Measurements from ENCODE around the gene WDFY2.
A peak's percentile ranks its signal among the peaks of the same experiment; 100 is the strongest.
"Not testable (repeated sequence)": the region's sequence is repeated elsewhere in the genome, so short reads cannot be mapped to it uniquely, and the experiment has no call there.

WDFY2 gene

GRCh38 chr13:51583875-51584730 lies at the start of gene WDFY2:
Gene WDFY2 (plus strand): TSS chr13:51584462. CDS start chr13:51584688, 226 bp downstream.
- DNase-seq (ENCODE audit: low spot score): peak; percentile 78

- no peak for DNase-seq (ENCODE audit: low spot score)
Measured at GRCh38 chr13:51538591-51539179, 45.6 kb upstream of the WDFY2 start.

GRCh38 chr13:51539887-51540286 lies 44.4 kb upstream of the WDFY2 start:
- DNase-seq (ENCODE audit: low spot score): no peak

- no peak for DNase-seq (ENCODE audit: low spot score)
Measured at GRCh38 chr13:51541037-51541436, 43.2 kb upstream of the WDFY2 start.

- DNase-seq (ENCODE audit: low spot score): no peak
Measured at GRCh38 chr13:51541809-51542258, 42.4 kb upstream of the WDFY2 start.

GRCh38 chr13:51542346-51543242 lies 41.7 kb upstream of the WDFY2 start:
- DNase-seq (ENCODE audit: low spot score): no peak

- DNase-seq (ENCODE audit: low spot score): not testable (repeated sequence)
Measured at GRCh38 chr13:51545446-51545845, 38.8 kb upstream of the WDFY2 start.

DNA sequence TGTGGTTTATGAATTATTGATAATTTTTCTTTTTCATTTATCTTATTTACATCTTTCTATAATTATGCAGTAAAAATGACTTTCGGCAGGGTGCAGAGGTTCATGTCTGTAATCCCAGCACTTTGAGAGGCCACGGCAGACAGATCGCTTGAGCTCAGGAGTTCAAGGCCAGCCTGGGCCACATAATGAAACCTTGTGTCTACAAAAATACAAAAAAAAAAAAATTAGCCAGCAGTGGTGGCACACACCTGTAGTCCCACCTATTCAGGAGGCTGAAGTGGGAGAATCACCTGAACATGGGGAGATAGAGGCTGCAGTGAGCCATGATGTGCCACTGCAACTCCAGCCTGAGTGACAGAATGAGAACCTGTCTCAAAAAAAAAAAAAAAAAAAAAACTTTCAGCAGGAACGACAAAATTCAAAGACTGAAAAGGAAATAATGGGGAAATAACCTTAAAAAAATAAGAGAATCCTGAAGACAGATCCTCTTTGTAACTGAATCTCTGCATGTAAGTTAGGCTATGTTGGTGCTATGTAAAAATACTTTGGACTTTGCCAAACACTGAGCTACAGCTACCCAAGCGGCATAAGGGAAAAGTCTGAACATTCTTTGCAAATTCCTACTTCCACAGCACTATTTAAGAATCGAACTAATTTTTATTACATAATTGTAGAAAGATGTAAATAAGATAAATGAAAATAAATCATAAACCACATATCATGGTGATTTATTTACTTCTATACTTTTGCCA lies 36.7 kb upstream of the WDFY2 start:
- DNase-seq (ENCODE audit: low spot score): no peak

DNA sequence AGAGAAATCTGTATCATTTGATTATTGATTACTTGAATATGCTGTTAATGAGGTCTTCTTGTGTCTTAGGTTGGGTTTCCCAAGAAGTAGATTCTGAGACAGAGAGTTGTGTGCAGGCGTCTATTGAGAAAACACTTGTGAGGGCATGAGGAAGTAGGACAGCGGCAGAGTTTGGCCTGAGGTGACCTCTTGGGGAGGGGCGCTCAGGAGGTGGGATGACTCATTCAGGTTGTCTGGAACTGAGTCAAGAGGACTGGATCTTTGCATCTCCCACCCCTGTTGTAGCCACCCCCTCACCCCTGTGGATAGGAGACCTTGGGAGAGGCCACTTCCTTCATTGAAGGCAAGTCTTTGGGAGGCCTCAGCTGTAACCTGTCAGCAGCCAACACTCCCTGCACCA lies 35.2 kb upstream of the WDFY2 start:
- no peak for DNase-seq (ENCODE audit: low spot score)

- DNase-seq (ENCODE audit: low spot score): no peak
Measured at GRCh38 chr13:51549593-51549992, 34.7 kb upstream of the WDFY2 start.

DNA sequence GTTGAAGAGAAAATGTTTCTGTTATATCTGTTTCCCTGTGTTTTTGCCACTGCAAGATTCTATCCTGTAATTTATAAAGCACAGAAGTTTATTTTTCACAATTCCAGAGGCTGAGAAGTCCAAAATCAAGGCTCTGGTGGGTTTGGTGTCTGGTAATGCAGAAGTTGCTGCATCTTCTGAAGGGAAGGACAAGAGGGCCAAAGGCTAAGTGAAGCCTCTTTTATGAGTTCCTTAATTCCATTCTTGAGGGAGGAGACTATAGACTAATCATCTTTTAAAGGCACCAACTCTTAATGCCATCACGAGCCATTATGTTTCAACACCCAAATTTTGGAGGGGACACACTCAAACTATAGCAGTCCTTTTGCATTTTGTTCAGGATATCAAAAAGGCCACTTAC lies 34.1 kb upstream of the WDFY2 start:
- no peak for DNase-seq (ENCODE audit: low spot score)

DNA sequence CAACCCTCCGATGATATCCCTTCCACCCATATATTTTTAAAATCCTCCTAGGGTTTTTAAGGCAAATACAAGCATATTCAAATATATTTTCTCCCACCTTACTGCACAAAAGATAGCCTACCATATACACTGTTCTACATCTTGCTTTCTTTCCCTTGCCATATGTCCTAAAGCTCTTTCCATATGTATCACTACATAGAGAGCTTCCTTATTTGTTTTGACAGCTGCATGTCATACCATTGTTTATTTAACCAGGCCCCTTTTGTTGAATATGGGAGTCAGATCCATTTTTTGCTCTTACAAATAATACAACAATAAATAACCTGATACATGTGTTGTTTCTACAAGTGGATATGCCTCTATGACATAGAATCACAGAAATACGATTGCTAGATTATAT lies 32.8 kb upstream of the WDFY2 start:
- DNase-seq (ENCODE audit: low spot score): no peak

DNA sequence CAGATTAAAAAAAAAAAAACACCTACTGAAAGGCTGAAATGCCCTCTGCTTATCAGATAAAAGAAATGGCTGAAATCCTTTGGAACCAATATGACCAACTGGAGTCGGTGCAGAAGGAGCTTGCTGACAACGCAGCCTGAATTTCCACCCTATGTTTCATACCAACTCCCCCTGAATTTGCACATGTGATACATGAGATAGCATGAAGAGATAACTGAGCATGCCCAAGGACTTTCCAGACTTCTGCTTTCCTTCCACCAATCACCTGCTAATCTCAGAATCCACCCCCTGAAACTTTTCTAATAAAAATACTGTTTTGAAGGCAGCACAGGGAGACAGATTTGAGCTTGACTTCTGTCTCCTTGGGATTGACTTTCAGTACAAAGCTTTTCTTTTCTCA lies 32.2 kb upstream of the WDFY2 start:
- no peak for DNase-seq (ENCODE audit: low spot score)

DNA sequence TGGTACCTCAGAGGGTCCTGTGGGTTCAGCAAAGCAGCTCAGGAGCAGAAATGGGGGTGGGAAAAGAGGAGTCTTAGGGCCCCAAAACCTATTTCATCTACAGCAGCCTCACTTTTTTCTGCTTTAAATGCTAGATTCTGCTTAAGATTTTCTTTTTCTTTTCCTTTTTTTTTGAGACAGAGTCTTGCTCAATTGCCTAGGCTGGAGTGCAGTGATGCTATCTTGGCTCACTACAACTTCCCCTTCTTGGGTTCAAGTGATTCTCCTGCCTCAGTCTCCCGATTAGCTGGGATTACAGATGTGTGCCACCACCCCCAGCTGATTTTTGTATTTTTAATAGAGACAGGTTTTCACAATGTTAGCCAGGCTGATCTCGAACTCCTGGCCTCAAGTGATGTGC lies 30.7 kb upstream of the WDFY2 start:
- no peak for DNase-seq (ENCODE audit: low spot score)

- DNase-seq (ENCODE audit: low spot score): no peak
Measured at GRCh38 chr13:51556740-51557139, 27.5 kb upstream of the WDFY2 start.

- no peak for DNase-seq (ENCODE audit: low spot score)
Measured at GRCh38 chr13:51557438-51557837, 26.8 kb upstream of the WDFY2 start.

DNA sequence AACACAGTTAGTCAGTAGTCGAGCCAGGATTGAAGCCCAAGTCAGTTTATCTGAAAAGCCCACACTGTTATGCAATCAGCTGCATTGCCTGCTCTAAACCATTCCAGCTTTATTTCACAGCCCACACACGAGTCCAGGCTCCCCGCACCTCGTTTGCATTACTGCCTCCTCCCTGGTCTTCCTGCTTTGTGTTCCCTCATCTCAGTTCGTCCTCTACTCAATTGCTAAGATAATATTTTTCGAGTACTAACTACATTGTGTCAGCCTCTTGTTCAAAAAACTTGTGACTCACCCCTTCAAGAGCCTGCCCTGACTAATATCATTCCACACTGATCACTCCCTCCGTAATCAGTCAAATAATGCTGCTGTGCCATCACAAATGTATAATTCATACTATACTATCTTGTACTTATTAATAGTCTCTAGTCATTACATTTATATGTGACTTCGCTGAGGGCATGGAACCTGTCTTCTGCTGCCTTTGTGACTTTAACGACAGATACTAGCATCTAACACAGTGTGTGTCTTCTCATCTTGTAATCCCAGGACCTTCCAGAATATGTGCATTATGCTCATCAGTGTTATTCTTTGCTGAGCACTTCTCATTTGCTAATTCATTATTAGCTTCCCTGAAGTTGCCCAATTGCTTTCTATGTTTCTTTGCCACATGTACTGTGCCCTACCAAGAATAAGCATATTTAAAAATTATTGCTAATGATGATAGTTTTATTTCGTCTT lies 26.2 kb upstream of the WDFY2 start:
- DNase-seq (ENCODE audit: low spot score): no peak

DNA sequence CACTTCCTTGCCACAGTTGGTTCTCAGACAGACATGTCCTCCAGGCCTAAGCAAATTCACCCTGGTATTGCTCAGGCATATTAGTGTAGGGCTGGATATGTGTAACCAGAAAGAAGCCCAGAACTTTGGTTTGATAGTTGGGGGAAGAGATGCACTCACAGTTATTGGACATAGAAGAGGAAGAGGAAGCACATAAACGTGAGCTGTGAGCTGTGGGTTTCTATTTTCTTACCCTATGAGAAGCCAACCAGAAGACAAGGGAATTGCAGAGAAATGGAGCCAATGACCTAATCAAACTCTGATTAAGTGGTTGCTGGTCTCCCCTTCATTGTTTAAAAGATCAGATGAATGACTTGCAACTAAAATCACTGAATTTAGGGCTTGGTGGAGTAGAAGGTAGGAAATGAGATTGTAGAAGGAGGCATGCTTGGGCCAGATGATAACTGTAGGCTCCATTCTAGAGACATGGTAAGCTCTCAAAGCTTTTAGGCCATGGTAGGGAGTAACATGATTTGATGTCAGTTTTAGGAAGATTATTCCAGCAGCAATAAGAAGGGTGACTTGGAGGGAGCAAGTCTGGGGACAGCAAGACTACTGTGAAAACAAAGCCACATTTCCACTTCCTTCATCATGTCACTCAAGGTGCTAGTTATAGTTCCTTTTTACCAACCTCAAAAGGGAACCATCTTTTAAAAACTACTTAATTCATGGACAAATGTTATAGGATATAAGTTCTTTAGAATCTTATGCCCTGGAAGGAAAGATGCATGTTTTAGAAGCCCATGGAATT lies 24.1 kb upstream of the WDFY2 start:
- DNase-seq (ENCODE audit: low spot score): no peak

- DNase-seq (ENCODE audit: low spot score): no peak
Measured at GRCh38 chr13:51562011-51562671, 22.1 kb upstream of the WDFY2 start.

GRCh38 chr13:51564252-51564651 lies 20.0 kb upstream of the WDFY2 start:
- no peak for DNase-seq (ENCODE audit: low spot score)

Data from HuH-7 (cell line).